Measurements from ENCODE around the gene MT1G.
A peak's percentile ranks its signal among the peaks of the same experiment; 100 is the strongest.
"Not testable (repeated sequence)": the region's sequence is repeated elsewhere in the genome, so short reads cannot be mapped to it uniquely, and the experiment has no call there.

MT1G gene

DNA sequence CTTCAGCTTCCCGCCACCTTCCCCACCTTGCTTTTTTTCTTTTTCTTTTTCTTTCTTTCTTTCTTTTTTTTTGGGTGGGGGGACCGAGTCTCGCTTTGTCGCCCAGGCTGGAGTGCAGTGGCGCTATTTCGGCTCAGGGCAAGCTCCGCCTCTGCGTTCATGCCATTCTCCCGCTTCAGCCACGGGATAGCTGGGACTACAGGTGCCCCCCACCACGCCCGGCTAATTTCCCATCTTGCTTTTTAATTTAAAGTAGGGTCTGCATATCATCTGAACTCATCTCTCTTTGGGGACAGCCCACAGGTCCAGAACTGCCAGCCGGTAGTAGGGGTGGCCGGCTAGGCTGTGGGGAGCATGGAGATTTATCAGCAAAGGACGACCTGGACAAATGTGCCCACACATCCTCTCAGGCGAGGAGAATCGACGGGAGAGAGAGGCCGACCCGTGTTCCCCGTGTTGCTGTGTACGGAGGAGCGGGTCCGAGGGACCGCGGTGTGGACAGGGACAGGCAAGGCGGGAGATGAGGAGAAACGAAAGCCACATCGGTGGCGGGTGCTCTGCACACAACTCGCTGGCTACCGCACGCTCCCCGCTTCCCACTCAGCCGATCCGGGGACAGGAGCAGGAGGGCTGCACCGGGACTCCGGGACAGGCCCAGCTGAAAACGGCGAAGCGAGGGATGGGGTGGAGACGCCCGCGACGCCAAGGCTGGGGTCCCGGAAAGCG is 33.0 kb downstream of the MT1G start:
- DNase-seq, result no peak

DNA sequence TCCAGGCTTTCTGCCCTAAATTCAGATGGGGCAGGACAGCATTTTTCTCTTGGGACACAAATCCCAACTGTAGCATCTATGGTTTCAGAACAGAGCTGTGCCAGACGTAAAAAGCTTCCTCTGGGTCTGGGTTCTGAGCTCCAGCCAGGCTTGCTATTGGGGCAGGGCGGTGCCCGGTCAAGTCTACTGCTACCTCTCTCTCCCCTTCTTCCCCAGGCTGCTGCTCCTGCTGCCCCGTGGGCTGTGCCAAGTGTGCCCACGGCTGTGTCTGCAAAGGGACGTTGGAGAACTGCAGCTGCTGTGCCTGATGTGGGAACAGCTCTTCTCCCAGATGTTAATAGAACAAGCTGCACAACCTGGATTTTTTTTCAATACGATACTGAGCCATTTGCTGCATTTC is 34.3 kb downstream of the MT1G start:
- DNase-seq, result no peak

DNA sequence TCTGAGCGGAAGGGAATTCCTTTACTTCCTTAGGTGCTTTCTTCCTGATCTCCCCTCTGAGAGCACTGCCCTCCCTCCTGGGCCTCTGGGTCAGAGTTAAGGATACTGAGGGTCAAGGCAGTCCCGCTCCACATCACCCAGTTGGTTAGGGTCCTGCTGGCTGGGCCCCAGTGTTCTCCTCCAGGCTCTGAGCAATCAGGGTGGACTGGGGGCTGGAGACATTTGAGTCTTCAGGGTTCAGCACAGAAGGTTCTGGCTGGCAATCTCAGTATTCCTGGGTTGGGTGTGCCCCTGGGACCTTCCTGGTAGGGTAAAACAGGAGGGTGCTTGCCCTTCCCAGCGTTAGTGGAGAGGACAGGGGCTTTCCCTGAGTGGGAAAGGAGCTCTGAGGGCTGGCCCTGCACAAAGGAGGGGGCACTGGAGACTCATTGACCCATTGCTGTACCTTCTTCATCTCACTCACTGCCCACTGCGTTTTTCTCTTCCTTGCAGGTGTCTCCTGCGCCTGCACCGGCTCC is 35.0 kb downstream of the MT1G start:
- DNase-seq, result no peak

DNA sequence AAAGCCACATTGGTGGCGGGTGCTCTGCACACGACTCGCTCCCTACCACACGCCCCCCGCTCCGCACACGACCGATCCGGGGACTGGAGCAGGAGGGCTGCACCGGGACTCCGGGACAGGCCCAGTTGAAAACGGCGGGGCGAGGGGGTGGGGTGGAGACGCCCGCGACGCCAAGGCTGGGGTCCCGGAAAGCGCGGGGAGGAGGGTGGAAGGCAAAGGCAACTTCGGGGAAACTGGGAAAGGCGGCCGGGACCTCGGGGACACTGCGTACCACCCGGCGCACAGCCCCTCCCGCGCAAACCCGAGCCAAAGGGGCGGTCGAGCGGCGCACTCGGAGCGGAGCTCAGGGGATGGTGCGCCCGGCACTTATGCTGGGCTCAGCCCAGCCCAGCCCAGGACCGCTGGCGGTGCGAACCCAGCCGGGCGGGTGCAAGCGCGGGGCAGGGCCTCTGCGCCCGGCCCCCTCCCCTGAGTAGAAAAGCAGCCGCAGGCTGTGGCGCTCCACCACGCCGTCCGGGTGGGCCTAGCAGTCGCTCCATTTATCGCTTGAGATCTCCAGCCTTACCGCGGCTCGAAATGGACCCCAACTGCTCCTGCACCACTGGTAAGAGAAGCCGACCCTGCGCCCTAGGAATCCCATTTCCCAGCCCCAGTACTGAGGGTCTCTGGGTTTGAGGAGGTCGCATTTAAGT is 35.6 kb downstream of the MT1G start, which contains the start of gene MT1M:
TSS of gene MT1M (plus strand) at position 504 of the 692 bp plus-strand sequence. CDS start at position 577, 73 bp downstream.
- DNase-seq, result no peak

DNA sequence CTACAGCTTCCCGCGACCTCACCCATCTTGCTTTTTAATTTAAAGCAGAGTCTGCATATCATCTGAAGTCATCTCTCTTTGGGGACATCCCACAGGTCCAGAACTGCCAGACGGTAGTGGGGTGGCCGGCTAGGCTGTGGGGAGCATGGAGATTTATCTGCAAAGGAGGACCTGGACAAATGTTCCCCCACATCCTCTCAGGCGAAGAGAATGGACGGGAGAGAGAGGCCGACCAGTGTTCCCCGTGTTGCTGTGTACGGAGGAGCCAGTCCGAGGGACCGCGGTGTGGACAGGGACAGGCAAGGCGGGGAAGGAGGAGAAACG is 36.1 kb downstream of the MT1G start:
- DNase-seq, result no peak

DNA sequence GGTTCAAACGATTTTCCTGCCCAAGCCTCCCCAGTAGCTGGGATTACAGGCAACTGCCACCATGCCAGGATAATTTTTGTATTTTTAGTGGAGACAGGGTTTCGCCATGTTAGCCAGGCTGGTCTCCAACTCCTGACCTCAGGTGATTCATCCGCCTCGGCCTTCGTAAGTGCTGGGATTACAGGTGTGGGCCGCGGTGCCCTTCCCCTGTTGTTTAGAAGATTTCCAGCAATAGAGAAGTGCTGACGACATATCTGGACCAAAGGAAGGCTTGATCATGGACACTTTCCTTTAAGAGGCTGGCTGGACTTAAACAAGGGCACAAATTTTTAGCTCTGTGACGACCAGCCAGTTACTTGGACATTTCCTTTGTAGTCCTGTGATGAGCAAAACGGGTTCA is 36.7 kb downstream of the MT1G start:
- no peak for DNase-seq

DNA sequence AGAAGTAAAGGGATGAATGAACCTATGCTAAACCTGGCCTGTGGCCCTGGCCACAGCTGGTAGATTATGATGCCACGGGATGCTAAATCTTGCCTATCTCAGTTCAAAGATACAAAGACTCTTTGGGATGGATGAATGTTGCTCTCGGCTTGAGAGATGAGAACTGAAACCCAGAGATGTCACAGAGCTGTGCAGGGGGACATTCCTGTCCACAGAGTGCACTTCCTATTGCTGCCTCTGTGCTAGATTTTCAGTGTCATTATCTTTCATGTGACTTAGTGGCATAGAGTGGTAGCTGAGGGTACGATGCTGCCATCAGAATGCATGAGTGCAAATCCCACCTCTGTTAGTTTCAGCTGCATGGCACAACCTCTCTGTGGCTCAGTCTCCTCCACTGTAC is 37.7 kb downstream of the MT1G start:
- no peak for DNase-seq

DNA sequence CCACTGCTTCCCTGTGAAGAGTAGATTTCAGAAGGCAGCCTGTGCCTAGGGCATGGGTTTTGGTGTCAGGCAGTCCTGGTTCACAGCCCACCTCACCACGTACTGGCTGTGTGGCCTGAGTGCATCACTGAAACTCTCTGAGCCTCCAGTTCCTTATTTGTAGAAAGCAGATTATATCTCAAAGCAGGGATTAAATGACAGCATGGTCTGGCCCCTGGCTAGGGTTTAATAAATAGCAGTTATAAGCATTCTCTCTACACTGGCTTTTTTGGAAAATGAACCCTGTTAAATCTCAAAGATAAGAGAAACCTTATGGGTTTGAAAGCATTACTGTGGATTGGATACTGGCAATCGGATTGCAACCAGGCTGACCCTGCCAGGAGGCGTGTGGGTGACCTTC is 38.3 kb downstream of the MT1G start:
- no peak for DNase-seq

DNA sequence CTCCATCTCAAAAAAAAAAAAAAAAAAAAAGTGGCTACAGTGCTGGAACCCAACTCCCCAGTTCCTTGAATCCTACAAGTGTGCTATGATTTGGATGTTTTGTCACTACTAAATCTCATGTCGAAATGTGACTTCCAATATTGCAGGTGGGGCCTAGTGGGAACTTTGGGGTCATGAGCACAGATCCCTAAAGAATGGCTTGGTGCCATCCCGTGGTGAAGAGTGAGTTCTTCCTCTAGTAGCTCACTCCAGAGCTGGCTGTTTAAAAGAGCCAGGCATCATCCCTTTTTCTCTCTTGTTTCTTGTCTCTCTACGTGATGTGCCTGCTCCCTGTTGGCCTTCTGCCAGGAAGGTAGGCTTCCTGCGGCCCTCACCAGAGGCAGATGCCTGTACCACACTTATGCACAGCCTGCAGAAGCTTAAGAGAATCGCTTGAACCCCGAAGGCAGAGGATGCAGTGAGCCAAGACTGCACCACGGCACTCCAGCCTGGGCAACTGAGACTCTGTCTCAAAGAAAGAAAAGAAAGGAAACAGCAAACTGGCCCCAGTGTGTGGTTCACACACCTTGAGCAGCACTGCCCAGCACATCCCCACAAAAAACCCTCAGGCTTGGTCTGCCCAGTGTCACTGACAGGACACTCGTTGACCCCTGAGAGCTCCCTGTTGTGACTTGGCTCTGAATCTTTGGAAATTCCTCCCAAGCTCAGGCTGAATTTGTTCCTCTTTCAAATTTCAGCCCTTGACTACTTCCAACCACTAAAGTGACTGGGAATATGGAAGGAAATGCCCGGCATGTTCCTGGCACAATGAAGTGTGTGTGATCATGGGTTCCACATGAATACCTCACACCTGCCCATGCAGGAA is 39.1 kb downstream of the MT1G start:
- DNase-seq, result no peak

DNA sequence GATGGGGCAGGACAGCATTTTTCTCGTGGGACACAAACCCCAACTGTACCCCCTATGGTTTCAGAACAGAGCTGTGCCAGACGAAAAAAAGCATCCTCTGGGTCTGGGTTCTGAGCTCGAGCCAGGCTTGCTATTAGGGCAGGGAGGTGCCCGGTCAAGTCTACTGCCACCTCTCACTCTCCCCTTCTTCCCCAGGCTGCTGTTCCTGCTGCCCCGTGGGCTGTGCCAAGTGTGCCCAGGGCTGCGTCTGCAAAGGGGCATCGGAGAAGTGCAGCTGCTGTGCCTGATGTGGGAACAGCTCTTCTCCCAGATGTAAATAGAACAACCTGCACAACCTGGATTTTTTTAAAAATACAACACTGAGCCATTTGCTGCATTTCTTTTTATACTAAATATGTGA is 41.2 kb downstream of the MT1G start:
- no peak for DNase-seq

DNA sequence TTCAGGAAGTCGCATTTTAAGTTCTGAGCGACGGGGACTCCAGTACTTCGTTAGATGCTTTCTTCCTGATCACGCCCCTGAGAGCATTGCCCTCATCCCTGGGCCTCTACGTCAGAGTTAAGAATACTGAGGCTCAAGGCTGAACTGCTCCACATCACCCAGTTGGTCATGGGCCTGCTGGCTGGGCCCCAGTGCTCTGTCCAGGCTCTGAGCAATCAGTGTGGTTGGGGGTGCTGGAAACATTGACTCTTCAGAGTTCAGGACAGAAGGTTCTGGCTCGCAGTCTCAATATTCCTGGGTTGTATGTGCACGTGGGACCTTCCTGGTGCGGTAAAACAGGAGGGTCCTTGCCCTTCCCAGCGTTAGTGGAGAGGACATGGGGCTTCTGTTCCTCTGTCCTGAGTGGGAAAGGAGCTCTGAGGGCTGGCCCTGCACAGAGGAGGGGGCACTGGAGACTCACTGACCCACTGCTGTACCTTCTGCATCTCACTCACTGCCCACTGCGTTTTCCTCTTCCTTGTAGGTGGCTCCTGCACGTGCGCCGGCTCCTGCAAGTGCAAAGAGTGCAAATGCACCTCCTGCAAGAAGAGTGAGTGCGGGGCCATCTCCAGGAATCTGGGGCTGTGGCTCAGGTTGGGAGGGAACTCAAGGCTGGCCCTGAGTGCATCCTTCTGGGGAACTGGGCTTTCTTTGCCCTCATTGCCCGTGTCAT is 41.8 kb downstream of the MT1G start:
- no peak for DNase-seq

DNA sequence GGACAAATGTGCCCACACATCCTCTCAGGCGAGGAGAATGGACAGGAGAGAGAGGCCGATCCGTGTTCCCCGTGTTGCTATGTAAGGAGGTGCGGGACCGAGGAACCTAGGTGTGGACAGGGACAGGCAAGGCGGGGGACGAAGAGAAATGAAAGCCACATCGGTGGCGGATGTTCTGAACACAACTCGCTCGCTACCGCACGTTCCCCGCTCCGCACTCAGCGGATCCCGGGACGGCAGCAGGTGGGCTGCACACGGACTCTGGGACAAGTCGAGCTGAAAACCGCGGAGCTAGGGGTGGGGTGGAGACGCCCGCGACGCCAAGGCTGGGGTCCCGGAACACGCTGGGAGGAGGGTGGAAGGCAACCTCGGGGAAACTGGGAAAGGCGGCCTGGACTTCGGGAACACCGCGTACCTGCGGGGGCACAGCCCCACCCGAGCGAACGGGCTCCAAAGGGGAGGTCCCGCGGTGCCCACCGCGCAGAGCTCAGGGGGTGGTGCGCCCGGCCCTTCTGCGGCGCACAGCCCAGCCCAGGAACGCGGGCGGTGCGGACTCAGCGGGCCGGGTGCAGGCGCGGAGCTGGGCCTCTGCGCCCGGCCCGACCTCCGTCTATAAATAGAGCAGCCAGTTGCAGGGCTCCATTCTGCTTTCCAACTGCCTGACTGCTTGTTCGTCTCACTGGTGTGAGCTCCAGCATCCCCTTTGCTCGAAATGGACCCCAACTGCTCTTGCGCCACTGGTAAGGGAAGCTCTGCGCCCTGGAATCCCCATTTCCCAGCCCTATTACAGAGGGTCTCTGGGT is 42.5 kb downstream of the MT1G start, which contains the start of gene MT1E:
TSS of gene MT1E (plus strand) at position 642 of the 803 bp plus-strand sequence. CDS start at position 713, 71 bp downstream.
- DNase-seq, result peak; percentile 37

DNA sequence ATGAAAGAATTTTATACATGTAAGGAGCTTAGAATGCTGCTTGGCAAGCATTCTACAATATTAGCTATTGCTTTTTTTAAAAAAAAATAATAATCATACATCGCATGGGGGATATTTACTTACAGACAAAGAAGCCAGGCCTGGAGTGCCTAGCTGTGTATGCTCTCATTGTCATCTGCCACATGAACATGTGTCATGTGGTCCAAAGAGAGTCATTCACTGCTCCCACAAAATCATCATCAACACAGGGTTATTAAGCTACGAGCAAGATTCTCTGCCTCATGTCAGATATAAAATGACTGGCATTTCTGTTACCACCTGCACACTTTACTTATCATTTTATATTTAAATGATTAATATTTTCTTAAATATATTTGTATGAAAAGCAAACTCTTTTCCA is 44.2 kb downstream of the MT1G start:
- no peak for DNase-seq

DNA sequence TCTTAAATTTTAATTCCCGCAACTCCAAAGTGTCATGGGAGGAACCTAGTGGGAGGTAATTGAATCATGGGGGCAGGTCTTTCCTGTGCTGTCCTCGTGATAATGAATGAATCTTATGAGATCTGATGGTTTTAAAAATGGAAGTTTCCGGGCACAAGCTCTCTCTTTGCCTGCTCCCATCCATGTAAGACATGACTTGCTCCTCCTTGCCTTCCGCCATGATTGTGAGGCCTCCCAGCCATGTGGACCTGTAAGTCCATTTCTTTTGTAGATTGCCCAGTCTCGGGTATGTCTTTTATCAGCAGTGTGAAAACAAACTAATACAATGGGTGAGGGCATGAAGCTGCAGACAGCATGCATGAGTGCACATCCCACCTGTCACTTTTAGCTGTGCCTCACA is 44.7 kb downstream of the MT1G start:
- DNase-seq, result not testable (repeated sequence)

DNA sequence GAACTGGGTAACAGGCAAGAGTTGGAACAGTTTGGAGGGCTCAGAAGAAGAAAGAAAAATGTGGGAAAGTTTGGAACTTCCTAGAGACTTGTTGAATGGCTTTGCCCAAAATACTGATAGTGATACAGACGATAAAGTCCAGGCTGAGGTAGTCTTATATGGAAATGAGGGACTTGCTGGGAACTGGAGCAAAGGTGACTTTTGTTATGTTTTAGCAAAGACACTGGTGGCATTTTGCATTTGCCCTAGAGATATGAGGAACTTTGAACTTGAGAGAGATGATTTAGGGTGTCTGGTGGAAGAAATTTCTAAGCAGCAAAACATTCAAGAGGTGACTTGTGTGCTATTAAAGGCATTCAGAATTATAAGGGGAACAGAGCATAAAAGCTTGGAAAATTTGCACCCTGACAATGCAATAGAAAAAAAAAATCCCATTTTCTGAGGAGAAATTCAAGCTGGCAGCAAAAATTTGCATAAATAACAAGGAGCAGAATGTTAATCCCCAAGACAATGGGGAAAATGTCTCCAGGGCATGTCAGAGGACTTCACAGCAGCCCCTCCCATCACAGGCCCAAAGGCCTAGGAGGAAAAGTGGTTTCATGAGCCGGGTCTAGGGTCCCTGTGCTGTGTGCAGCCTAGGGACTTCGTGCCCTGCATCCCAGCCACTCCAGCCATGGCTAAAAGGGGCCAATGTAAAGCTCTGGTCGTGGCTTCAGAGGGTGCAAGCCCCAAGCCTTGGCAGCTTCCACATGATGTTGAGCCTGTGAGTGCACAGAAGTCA is 46.0 kb downstream of the MT1G start:
- DNase-seq, result not testable (repeated sequence)

DNA sequence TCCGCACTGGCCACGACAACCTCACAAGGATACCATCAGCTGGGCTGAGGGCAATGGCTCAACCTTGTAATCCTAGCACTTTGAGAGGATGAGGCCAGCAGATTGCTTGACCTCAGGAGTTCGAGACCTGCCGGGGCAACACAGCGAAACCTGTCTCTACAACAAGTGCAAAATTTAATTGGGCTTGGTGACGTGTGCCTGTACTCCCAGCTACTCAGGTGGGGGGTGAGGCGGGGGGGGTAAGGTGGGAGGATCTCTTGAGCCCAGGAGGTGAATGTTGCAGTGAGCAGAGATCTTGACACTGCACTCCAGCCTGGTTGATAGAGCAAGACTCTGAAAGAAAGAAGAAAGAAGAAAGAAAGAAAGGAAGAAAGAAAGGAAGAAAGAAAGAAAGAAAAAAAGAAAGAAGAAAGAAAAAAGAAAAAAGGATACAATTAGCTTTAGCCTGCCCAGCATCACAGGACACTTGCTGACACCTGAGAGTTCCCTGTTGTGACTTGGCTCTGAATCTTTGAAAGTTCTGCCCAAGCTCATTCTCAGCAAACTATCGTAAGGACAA is 47.4 kb downstream of the MT1G start:
- no peak for DNase-seq

DNA sequence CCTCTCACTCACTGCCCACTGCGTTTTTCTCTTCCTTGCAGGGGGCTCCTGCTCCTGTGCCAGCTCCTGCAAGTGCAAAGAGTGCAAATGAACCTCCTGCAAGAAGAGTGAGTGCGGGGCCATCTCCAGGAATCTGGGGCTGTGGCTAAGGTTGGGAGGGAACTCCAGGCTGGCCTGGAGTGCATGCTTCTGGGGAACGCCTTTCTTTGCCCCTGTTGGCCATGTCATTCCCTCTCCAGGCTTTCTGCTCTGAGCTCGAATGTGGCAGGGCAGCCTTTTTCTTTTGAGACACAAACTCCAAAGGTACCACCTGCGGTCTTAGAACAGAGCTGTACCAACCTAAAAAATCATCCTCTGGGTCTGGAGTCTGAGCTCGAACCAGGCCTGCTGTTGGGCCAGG is 49.7 kb downstream of the MT1G start:
- no peak for DNase-seq

DNA sequence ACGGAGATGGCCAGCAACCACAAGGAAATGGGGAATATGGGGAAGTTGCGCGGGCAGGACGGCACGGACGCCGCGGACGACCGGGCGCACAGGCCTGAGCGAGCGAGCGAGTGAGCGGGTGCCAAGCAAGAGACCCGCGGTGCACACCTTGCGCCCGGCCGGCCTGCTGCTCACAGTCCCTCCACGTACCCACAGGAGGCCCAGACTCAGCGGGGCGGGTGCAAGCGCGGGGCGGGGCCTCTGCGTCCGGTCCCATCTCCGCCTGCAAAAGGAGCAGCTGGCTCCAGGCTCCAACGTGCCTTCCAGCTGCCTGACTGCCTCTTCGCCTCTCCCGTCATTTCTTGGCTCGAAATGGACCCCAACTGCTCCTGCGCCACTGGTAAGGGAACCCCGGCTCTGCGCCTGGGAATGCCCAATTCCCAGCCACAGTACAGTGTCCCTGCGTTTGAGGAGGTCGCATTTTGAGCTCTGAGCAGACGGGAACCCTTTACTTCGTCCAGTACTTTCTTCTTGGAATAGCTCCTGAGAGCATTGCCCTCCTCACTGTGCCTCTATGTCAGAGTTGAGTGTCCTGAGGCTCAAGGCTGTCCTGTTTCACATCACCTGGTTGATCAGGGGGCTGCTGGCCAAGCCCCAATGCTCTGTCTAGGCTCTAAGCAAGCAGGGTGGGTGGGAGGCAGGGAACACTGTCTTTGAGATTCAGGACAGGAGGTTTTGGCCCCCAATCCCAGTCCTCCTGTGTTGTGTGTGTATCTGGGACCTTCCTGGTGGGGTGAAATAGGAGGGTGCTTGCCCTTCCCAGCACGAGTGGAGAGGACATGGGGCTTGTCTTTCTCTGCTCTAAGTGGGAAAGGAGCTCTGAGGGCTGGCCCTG is 50.4 kb downstream of the MT1G start:
- DNase-seq, result peak; percentile 77

Measured in CD4-positive, alpha-beta T cell treated with Interleukin-6 for 4 hours (primary cell).